Measurements from ENCODE around the gene ACOT12.
A peak's percentile ranks its signal among the peaks of the same experiment; 100 is the strongest.
"Not testable (repeated sequence)": the region's sequence is repeated elsewhere in the genome, so short reads cannot be mapped to it uniquely, and the experiment has no call there.

Gene ACOT12

GRCh38 chr5:81300921-81301270 lies 93.0 kb downstream of the ACOT12 start:
- H3K4me3 ChIP-seq (ENCODE audit: low read depth, low read length): peak overlapping the region; percentile 96

- H3K4me3 ChIP-seq (ENCODE audit: low read depth, low read length): no peak overlapping the region
Observed at GRCh38 chr5:81297531-81297930, 96.4 kb downstream of the ACOT12 start.

GRCh38 chr5:81294021-81294420 lies 99.9 kb downstream of the ACOT12 start:
- not testable (repeated sequence) for H3K4me3 ChIP-seq (ENCODE audit: low read depth, low read length)

- no peak overlapping the region for H3K4me3 ChIP-seq (ENCODE audit: low read depth, low read length)
Observed at GRCh38 chr5:81292130-81292529, 101.8 kb downstream of the ACOT12 start.

GRCh38 chr5:81290146-81290545 lies 103.8 kb downstream of the ACOT12 start:
- H3K4me3 ChIP-seq (ENCODE audit: low read depth, low read length): no peak overlapping the region

- no peak overlapping the region for H3K4me3 ChIP-seq (ENCODE audit: low read depth, low read length)
Observed at GRCh38 chr5:81288021-81288433, 105.9 kb downstream of the ACOT12 start.

- H3K4me3 ChIP-seq (ENCODE audit: low read depth, low read length): no peak overlapping the region
Observed at GRCh38 chr5:81286059-81286617, 107.8 kb downstream of the ACOT12 start.

GRCh38 chr5:81283976-81284375 lies 110.0 kb downstream of the ACOT12 start:
- no peak overlapping the region for H3K4me3 ChIP-seq (ENCODE audit: low read depth, low read length)
